HG03045 (cell line): ENCODE results near the gene TMEM126B.
"Not testable (repeated sequence)": the region's sequence is repeated elsewhere in the genome, so short reads cannot be mapped to it uniquely, and the experiment has no call there.

Experiments
- ATAC-seq: cut with Tn5 transposase; IDR thresholded peaks from one replicate; pipeline ENCODE4 v1.9.1; 2021; ENCODE audit warnings: mild to moderate bottlenecking, moderate library complexity; ENCODE audit not compliant: unreplicated experiment

TMEM126B gene

GRCh38 chr11:85647604-85648299, 19.4 kb downstream of the TMEM126B start, which contains the start of gene TMEM126A:
Gene TMEM126A (plus strand): TSS chr11:85647967. CDS start chr11:85650256, 2,289 bp downstream.
- peak; percentile 99 for ATAC-seq

GRCh38 chr11:85651118-85651517, 22.7 kb downstream of the TMEM126B start:
- ATAC-seq = no peak

GRCh38 chr11:85652786-85653447, 24.5 kb downstream of the TMEM126B start:
- ATAC-seq = no peak

- ATAC-seq = not testable (repeated sequence)
These were observed 25.9 kb downstream of the TMEM126B start for GRCh38 chr11:85654343-85654742.

- no peak for ATAC-seq
These were observed 28.4 kb downstream of the TMEM126B start for GRCh38 chr11:85656777-85657176.

GRCh38 chr11:85658180-85658579, 29.8 kb downstream of the TMEM126B start:
- no peak for ATAC-seq

- no peak for ATAC-seq
These were observed 33.7 kb downstream of the TMEM126B start for GRCh38 chr11:85661972-85662664.

GRCh38 chr11:85663080-85663752, 34.8 kb downstream of the TMEM126B start:
- no peak for ATAC-seq

GRCh38 chr11:85663753-85664614, 35.6 kb downstream of the TMEM126B start:
- peak; percentile 75 for ATAC-seq

- peak; percentile 91 for ATAC-seq
These were observed 36.5 kb downstream of the TMEM126B start, which contains the start of gene CREBZF for GRCh38 chr11:85664615-85665481. Gene CREBZF (minus strand): TSS chr11:85665129. CDS start chr11:85664875, 254 bp downstream.

GRCh38 chr11:85665733-85666132, 37.3 kb downstream of the TMEM126B start:
- no peak for ATAC-seq

- no peak for ATAC-seq
These were observed 38.3 kb downstream of the TMEM126B start for GRCh38 chr11:85666687-85667086.

GRCh38 chr11:85668157-85668556, 39.8 kb downstream of the TMEM126B start:
- no peak for ATAC-seq

GRCh38 chr11:85670949-85671663, 42.7 kb downstream of the TMEM126B start:
- not testable (repeated sequence) for ATAC-seq

- no peak for ATAC-seq
These were observed 43.9 kb downstream of the TMEM126B start for GRCh38 chr11:85672105-85672902.

GRCh38 chr11:85673393-85673792, 45.0 kb downstream of the TMEM126B start:
- no peak for ATAC-seq

- ATAC-seq = no peak
These were observed 51.2 kb downstream of the TMEM126B start for GRCh38 chr11:85679576-85679975.

- no peak for ATAC-seq
These were observed 52.5 kb downstream of the TMEM126B start for GRCh38 chr11:85680897-85681296.
